K562 (cell line): ENCODE data around the gene IL6R. TPM values are rescaled to one million over a fixed set of nuclear protein-coding genes. Genes with fewer than 3 reads are reported as not detected.

Experiments used
- ATAC-seq: fragments of 200-7000 bp; cut with Tn5 transposase; 3 replicates; pipeline ENCODE4 v1.9.1; 2020; ENCODE audit warnings: moderate library complexity
- BruUV-seq: library from RNA; stranded (reverse); fragments of 400-500 nt; replicated peaks from 2 replicates; lab custom pipeline; 2021; lab: Mats Ljungman, UMichigan
- CTCF ChIA-PET: fragments of 300-600 bp; formaldehyde crosslinking; extraction: SDS; loops from one replicate; lab custom pipeline; 2021; ENCODE audit warnings: low intra/inter-chr PET ratio; lab: Yijun Ruan, JAX
- POLR2A ChIA-PET: fragments of 300-600, 350-650 bp; sonication (Branson Sonifier 250); formaldehyde crosslinking; extraction: SDS; loops from one replicate; lab custom pipeline; 2021; ENCODE audit warnings: antibody characterized with exemption, inconsistent platforms; lab: Yijun Ruan, JAX
- DNase-seq, 4 experiments: peaks; one replicate each; pipeline versions ENCODE4 v3.0.0 to v3.0.0-alpha.2; 2011 to 2018; ENCODE audit warnings: low spot score in 3 of 4, mixed read lengths in 3 of 4; ENCODE audit errors: extremely low read depth in 1 of 4
- FAIRE-seq: peaks from 2 replicates; lab custom pipeline; 2011; peaks lifted over from hg19 to GRCh38; lab: Jason Lieb, UNC
- H2AFZ ChIP-seq: 2 replicates; pipeline ENCODE4 v1.6.0; 2011; ENCODE audit warnings: low read depth, low read length, control low read depth, inconsistent platforms
- H3K27ac ChIP-seq: fragments of 200-600 bp; 3 replicates; pipeline ENCODE4 v1.8.0; 2011; ENCODE audit warnings: low read depth, mild to moderate bottlenecking, control low read depth, inconsistent platforms, low read length, moderate library complexity, mixed read lengths; ENCODE audit errors: extremely low read depth
- H3K27me3 ChIP-seq, 2 experiments: fragments of 300-600 bp in 1 of 2; 2 replicates in 1 of 2; 3 replicates in 1 of 2; pipeline versions ENCODE4 v1.6.0 to v1.8.0; 2011; ENCODE audit warnings: inconsistent platforms in 2 of 2, low read length in 2 of 2, mild to moderate bottlenecking in 1 of 2, mixed read lengths in 1 of 2, moderate library complexity in 1 of 2; ENCODE audit not compliant: control insufficient read depth in 2 of 2, insufficient read depth in 2 of 2
- H3K36me3 ChIP-seq: fragments of 300-600 bp; 3 replicates; pipeline ENCODE4 v1.8.0; 2011; ENCODE audit warnings: mild to moderate bottlenecking, low read length, inconsistent platforms; ENCODE audit not compliant: control insufficient read depth, insufficient read depth
- H3K4me1 ChIP-seq, 2 experiments: fragments of 200-600 bp in 1 of 2; replicated peaks in 1 of 2; 2 replicates in 1 of 2; 3 replicates in 1 of 2; pipeline versions ENCODE4 v1.5.1 to v1.8.0; 2011; ENCODE audit warnings: inconsistent platforms in 2 of 2, low read length in 2 of 2, mild to moderate bottlenecking in 1 of 2, mixed read lengths in 1 of 2, moderate library complexity in 1 of 2; ENCODE audit not compliant: control insufficient read depth in 2 of 2, insufficient read depth in 2 of 2
- H3K4me2 ChIP-seq: 2 replicates; pipeline ENCODE4 v1.6.1; 2011; ENCODE audit warnings: low read length, control low read depth, inconsistent platforms, mixed read lengths; ENCODE audit not compliant: insufficient read depth
- H3K4me3 ChIP-seq: fragments of 200-600 bp; sonication (generic), shearing (Covaris generic); 2 replicates; pipeline ENCODE4 v1.5.1; 2016; ENCODE audit warnings: control low read depth, inconsistent platforms
- H3K79me2 ChIP-seq: fragments of 200-600 bp; 3 replicates; pipeline ENCODE4 v1.8.0; 2011; ENCODE audit warnings: low read length, inconsistent platforms; ENCODE audit not compliant: control insufficient read depth, insufficient read depth
- H3K9ac ChIP-seq, 2 experiments: 2 replicates each; pipeline versions ENCODE4 v1.6.0 to v1.6.1; 2011; ENCODE audit warnings: low read depth in 2 of 2, low read length in 2 of 2, control low read depth in 1 of 2, inconsistent platforms in 1 of 2, mild to moderate bottlenecking in 1 of 2, mixed read lengths in 1 of 2; ENCODE audit not compliant: insufficient read depth in 1 of 2
- H3K9me1 ChIP-seq: one replicate; pipeline ENCODE4 v1.6.0; 2011; ENCODE audit warnings: inconsistent platforms, mild to moderate bottlenecking, low read length, moderate library complexity; ENCODE audit not compliant: control insufficient read depth, insufficient read depth
- H3K9me3 ChIP-seq: replicated peaks from 2 replicates; pipeline ENCODE4 v1.5.1; 2011; ENCODE audit warnings: low read depth, low read length, inconsistent platforms; ENCODE audit not compliant: control insufficient read depth, insufficient read depth
- H4K20me1 ChIP-seq: replicated peaks from 2 replicates; pipeline ENCODE4 v1.6.1; 2011; ENCODE audit warnings: low read length, inconsistent platforms, mixed read lengths; ENCODE audit not compliant: control insufficient read depth, insufficient read depth
- CBFB ChIP-seq: sonication (generic); formaldehyde crosslinking; IDR thresholded peaks from 2 replicates; pipeline ENCODE4 v1.4.0; 2020; ENCODE audit warnings: mild to moderate bottlenecking, missing genetic modification reagents
- GABPB2 ChIP-seq: fragments of 250-450 bp; sonication (Bioruptor Pico); conservative IDR thresholded peaks from 2 replicates; pipeline ENCODE4 v1.5.1; 2021; ENCODE audit warnings: mild to moderate bottlenecking
- TBP ChIP-seq: optimal IDR thresholded peaks from 2 replicates; pipeline ENCODE3; 2011; ENCODE audit warnings: low read depth, low read length, improper control_type of control experiment
- TCF7L2 ChIP-seq: fragments of 150-350 bp; IDR thresholded peaks from 2 replicates; pipeline ENCODE4 v1.6.1; 2016; ENCODE audit warnings: low read depth, mild to moderate bottlenecking, low read length, moderate library complexity
- TOE1 ChIP-seq, 2 experiments: fragments of 450-650 bp in 1 of 2; sonication (generic) in 1 of 2; formaldehyde crosslinking in 1 of 2; IDR thresholded peaks; 2 replicates each; pipeline versions ENCODE4 v1.7.1 to v1.8.0; 2016 to 2022; ENCODE audit warnings: borderline replicate concordance in 2 of 2, mild to moderate bottlenecking in 2 of 2, antibody characterized with exemption in 1 of 2, inconsistent platforms in 1 of 2, low read depth in 1 of 2, missing genetic modification reagents in 1 of 2, moderate library complexity in 1 of 2
- ZNF121 ChIP-seq: sonication (generic); formaldehyde crosslinking; conservative IDR thresholded peaks from 2 replicates; pipeline ENCODE4 v1.8.0; 2022; ENCODE audit warnings: missing genetic modification reagents
- ZNF507 ChIP-seq: conservative IDR thresholded peaks from 2 replicates; pipeline ENCODE4 v1.6.1; 2017; ENCODE audit warnings: missing genetic modification characterization, missing compliant biosample characterization
- ZNF764 ChIP-seq: fragments of 250-450 bp; sonication (Bioruptor Pico); IDR thresholded peaks from 2 replicates; pipeline ENCODE4 v1.4.0; 2020; ENCODE audit warnings: low read depth, mild to moderate bottlenecking, moderate library complexity
- WGBS: fragments of 100-300 bp; shearing (Covaris generic); methylation state at CpG from one replicate; pipeline ENCODE4 v1.1.6; 2016; ENCODE audit warnings: low coverage, mixed read lengths; ENCODE audit not compliant: insufficient coverage; ENCODE audit errors: missing lambda C conversion rate; 5-methylcytosine and 5-hydroxymethylcytosine counted together
- in situ Hi-C: fragments of 300-500 bp; cut with MboI; formaldehyde crosslinking; loops from 4 replicates; pipeline ENCODE4 v1.15.0; 2018; ENCODE audit warnings: inconsistent platforms, mixed read lengths
- intact Hi-C: fragments of 100-400 bp; cut with micrococcal nuclease; formaldehyde crosslinking; loops from 2 replicates; pipeline ENCODE4 v1.14.2; 2022
- polyA plus RNA-seq, 8 experiments: library from polyadenylated mRNA; depleted of rRNA in 4 of 8; stranded (reverse) in 5 of 8; unstranded in 3 of 8; fragments of >200 nt; fragmentation: Nextera tagmentation in 2 of 8; fragmentation: Illumina TruSeq in 1 of 8; extraction: Ambion mirVana in 2 of 8; extraction: Trizol in 1 of 8; gene quantifications; 2 replicates each; pipeline versions ENCODE4 v1.2.1 to v1.2.3, GENCODE V29; 2011 to 2014; ENCODE audit warnings: inconsistent platforms in 1 of 8, missing spikeins in 1 of 8
- total RNA-seq, 7 experiments: library from RNA; depleted of rRNA in 6 of 7; stranded (reverse); fragments of >200 nt in 6 of 7; fragmentation: Illumina TruSeq in 2 of 7; extraction: Trizol in 2 of 7; gene quantifications; 2 replicates each; pipeline versions ENCODE4 v1.2.1 to v1.2.3, GENCODE V29; 2011 to 2021; ENCODE audit warnings: low replicate concordance in 1 of 7
- TF ChIP-seq, protein P1 (sequence below): fragments of 250-450 bp; sonication (Bioruptor Pico); IDR thresholded peaks from 2 replicates; pipeline ENCODE4 v1.4.0; 2020; ENCODE audit warnings: mild to moderate bottlenecking, moderate library complexity, borderline replicate concordance
- TF ChIP-seq, protein P2 (sequence below): sonication (generic); formaldehyde crosslinking; IDR thresholded peaks from 2 replicates; pipeline ENCODE4 v1.8.0; 2023; ENCODE audit warnings: missing genetic modification reagents, mild to moderate bottlenecking, borderline replicate concordance

IL6R gene
- total and polyA plus RNA-seq, 9 of the 15 experiments (the other 6 are each of a cell fraction or from before 2014, with no cell fraction given): 0.05 to 1.1 (median 0.11) TPM; not detected in 2

DNA sequence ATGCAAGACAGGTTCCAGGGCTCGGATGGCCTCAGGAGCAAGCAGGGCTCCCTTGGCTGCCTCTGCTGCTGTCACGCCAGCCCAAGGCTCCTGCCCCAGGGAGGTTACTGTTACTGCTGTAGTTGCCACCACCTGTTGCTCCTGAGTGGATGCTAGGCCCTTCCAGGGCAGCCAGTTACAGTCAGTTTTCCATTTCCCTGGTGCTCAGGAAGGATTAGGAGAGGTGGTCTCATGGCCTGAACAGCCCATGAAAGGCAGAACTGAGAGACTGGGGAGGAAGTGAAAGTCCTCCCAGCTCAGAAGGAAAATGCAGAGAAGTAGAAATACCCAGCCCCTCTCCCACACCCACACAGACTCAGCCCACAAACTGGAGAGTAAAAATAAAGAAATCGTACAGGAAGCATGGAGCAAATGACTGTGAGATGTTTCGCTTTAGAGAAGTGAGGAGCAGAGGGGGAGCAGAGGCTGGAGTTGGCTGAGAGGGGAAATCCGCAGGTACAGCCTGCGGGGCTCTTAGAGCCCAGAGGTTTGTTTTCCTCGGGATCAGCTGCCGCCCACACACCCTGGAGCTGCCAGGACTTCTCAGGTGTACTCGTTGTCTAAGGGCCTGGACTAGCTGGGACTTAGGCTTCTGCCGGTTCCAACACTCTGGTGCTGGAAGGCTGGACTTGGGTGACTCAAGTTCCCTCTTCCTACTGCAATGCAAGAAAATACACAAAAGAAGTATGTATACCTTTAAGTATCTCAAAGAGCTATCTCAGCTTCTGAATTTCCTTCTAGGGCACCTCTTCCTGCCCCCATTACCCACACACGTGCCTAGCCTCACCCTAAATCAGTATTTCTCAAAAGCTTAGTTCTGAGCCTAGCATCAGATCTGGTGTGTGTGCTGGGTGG, 2.3 kb downstream of the IL6R start:
- ATAC-seq (no peak), DNase-seq (no peak), FAIRE-seq (no peak)
- Histone ChIP-seq H3K9me3 (no peaks in the 10 kb centered on the region), H3K4me3 (no peak overlapping the region), H3K79me2 (no peaks in the 10 kb centered on the region), H2AFZ (no peak overlapping the region), H4K20me1 (peaks cover 18% of the 10 kb centered on the region), H3K4me2 (no peak overlapping the region), H3K27me3 (peaks cover 46 to 65% of the 10 kb centered on the region in 2 experiments), H3K36me3 (no peaks in the 10 kb centered on the region), H3K4me1 (peaks cover 11 to 19% of the 10 kb centered on the region in 2 experiments; a peak in 4 of 5 replicates), H3K9ac (0 out of 4 replicates have a peak overlapping the region, but pooled peaks of 1 of the 2 experiments have one; percentile 1), H3K27ac (no peak overlapping the region), H3K9me1 (no peaks in the 10 kb centered on the region)
- ChIA-PET CTCF (interaction anchor here (0.6 kb wide), 1 partner anchor 81 kb away, joined by 4 read pairs; no protein-coding TSS in a partner anchor), POLR2A (interaction anchor here (0.6 to 1.2 kb wide), 3 partner anchors 13 to 111 kb away, joined by 3 read pairs; no protein-coding TSS in a partner anchor)
- 23% methylated on average over 11 of the region's 11 CpGs for WGBS
- intact Hi-C loops: loop anchor here (5.0 kb wide), 2 partner anchors 55 to 60 kb away; no protein-coding TSS in a partner anchor
- in situ Hi-C loops: no loop called here
- BruUV-seq: no TSS peak
- TF ChIP-seq TCF7L2 (no peak), ZNF507 (tag) (no peak), TBP (no peak), GABPB2 (no peak), TOE1 (IDR thresholded peaks at IDR 0.05; ENCODE audit: borderline replicate concordance) (no peak), TOE1 (CRISPR knock-in tag; IDR thresholded peaks at IDR 0.05; ENCODE audit: borderline replicate concordance, low read depth) (no peak), ZNF121 (no peak), CBFB (no peak), ZNF764 (no peak)
- TF ChIP-seq, protein P1, sequence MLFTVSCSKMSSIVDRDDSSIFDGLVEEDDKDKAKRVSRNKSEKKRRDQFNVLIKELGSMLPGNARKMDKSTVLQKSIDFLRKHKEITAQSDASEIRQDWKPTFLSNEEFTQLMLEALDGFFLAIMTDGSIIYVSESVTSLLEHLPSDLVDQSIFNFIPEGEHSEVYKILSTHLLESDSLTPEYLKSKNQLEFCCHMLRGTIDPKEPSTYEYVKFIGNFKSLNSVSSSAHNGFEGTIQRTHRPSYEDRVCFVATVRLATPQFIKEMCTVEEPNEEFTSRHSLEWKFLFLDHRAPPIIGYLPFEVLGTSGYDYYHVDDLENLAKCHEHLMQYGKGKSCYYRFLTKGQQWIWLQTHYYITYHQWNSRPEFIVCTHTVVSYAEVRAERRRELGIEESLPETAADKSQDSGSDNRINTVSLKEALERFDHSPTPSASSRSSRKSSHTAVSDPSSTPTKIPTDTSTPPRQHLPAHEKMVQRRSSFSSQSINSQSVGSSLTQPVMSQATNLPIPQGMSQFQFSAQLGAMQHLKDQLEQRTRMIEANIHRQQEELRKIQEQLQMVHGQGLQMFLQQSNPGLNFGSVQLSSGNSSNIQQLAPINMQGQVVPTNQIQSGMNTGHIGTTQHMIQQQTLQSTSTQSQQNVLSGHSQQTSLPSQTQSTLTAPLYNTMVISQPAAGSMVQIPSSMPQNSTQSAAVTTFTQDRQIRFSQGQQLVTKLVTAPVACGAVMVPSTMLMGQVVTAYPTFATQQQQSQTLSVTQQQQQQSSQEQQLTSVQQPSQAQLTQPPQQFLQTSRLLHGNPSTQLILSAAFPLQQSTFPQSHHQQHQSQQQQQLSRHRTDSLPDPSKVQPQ: no peak
- TF ChIP-seq, protein P2, sequence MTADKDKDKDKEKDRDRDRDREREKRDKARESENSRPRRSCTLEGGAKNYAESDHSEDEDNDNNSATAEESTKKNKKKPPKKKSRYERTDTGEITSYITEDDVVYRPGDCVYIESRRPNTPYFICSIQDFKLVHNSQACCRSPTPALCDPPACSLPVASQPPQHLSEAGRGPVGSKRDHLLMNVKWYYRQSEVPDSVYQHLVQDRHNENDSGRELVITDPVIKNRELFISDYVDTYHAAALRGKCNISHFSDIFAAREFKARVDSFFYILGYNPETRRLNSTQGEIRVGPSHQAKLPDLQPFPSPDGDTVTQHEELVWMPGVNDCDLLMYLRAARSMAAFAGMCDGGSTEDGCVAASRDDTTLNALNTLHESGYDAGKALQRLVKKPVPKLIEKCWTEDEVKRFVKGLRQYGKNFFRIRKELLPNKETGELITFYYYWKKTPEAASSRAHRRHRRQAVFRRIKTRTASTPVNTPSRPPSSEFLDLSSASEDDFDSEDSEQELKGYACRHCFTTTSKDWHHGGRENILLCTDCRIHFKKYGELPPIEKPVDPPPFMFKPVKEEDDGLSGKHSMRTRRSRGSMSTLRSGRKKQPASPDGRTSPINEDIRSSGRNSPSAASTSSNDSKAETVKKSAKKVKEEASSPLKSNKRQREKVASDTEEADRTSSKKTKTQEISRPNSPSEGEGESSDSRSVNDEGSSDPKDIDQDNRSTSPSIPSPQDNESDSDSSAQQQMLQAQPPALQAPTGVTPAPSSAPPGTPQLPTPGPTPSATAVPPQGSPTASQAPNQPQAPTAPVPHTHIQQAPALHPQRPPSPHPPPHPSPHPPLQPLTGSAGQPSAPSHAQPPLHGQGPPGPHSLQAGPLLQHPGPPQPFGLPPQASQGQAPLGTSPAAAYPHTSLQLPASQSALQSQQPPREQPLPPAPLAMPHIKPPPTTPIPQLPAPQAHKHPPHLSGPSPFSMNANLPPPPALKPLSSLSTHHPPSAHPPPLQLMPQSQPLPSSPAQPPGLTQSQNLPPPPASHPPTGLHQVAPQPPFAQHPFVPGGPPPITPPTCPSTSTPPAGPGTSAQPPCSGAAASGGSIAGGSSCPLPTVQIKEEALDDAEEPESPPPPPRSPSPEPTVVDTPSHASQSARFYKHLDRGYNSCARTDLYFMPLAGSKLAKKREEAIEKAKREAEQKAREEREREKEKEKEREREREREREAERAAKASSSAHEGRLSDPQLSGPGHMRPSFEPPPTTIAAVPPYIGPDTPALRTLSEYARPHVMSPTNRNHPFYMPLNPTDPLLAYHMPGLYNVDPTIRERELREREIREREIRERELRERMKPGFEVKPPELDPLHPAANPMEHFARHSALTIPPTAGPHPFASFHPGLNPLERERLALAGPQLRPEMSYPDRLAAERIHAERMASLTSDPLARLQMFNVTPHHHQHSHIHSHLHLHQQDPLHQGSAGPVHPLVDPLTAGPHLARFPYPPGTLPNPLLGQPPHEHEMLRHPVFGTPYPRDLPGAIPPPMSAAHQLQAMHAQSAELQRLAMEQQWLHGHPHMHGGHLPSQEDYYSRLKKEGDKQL (CRISPR knock-in tag): no peak
